IPS-18a (cell line): ENCODE results near the gene FBLN1.
"Not testable (repeated sequence)": the region's sequence is repeated elsewhere in the genome, so short reads cannot be mapped to it uniquely, and the experiment has no call there.

Experiments used
- H3K27ac ChIP-seq: one replicate; pipeline ENCODE4 v1.5.1; 2013; ENCODE audit warnings: low read length
- H3K27me3 ChIP-seq: one replicate; pipeline ENCODE4 v1.6.1; 2013; ENCODE audit warnings: mild to moderate bottlenecking, low read length; ENCODE audit not compliant: control insufficient read depth, insufficient read depth
- H3K36me3 ChIP-seq: one replicate; pipeline ENCODE4 v1.6.1; 2013; ENCODE audit warnings: low read depth, low read length; ENCODE audit not compliant: control insufficient read depth
- H3K4me1 ChIP-seq: one replicate; pipeline ENCODE4 v1.6.1; 2013; ENCODE audit warnings: low read depth, low read length; ENCODE audit not compliant: control insufficient read depth
- H3K4me3 ChIP-seq: one replicate; pipeline ENCODE4 v1.5.1; 2013; ENCODE audit warnings: low read length
- H3K9ac ChIP-seq: one replicate; pipeline ENCODE4 v1.6.1; 2013; ENCODE audit warnings: mild to moderate bottlenecking, low read length, moderate library complexity
- H3K9me3 ChIP-seq: one replicate; pipeline ENCODE4 v1.6.1; 2013; ENCODE audit warnings: low read depth, low read length; ENCODE audit not compliant: control insufficient read depth

FBLN1 gene

GRCh38 chr22:45494306-45494705 is 8.4 kb upstream of the FBLN1 start:
- H3K36me3 ChIP-seq, H3K9me3 ChIP-seq, H3K9ac ChIP-seq, H3K27ac ChIP-seq, H3K27me3 ChIP-seq, H3K4me3 ChIP-seq, H3K4me1 ChIP-seq: not testable (repeated sequence)

- not testable (repeated sequence) for H3K4me3 ChIP-seq, H3K27me3 ChIP-seq
These were observed 7.1 kb upstream of the FBLN1 start for GRCh38 chr22:45495616-45496015.

GRCh38 chr22:45496451-45496941 is 6.2 kb upstream of the FBLN1 start:
- Histone ChIP-seq H3K27me3 (no peaks in the 10 kb centered on the region), H3K27ac (no peak overlapping the region), H3K9ac (no peak overlapping the region), H3K4me3 (no peak overlapping the region), H3K9me3 (no peaks in the 10 kb centered on the region), H3K36me3 (no peaks in the 10 kb centered on the region), H3K4me1 (no peaks in the 10 kb centered on the region)

More at GRCh38 chr22:45495616-45496015, 7.1 kb upstream of the FBLN1 start:
- H3K9ac ChIP-seq, H3K27ac ChIP-seq, H3K4me1 ChIP-seq, H3K36me3 ChIP-seq, H3K9me3 ChIP-seq: not testable (repeated sequence)

GRCh38 chr22:45497351-45498145 is 5.1 kb upstream of the FBLN1 start:
- Histone ChIP-seq H3K27me3 (no peaks in the 10 kb centered on the region), H3K4me3 (no peak overlapping the region), H3K4me1 (peaks cover 5% of the 10 kb centered on the region)

DNA sequence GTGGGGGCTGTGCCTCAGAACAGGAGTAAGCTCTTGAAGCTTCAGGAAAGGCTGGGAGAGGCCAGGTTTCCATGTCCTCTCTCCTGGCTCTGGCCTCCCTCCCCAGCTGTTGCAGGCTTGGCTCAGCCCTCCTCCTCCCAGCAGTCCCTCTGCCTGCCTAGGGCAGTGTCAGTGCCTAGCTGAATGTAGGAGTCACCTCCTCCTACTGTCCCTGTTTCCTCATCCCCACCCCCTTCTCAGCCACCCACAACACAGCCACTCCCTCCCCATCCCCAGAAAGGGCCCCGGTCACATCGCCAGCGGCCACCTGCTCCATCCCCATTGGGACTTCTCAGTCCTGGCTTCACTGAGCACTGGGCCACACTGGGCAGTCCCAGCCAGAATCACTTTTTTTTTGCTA is 2.9 kb upstream of the FBLN1 start:
- Histone ChIP-seq H3K4me1 (peaks cover 8% of the 10 kb centered on the region), H3K36me3 (no peaks in the 10 kb centered on the region), H3K27me3 (no peaks in the 10 kb centered on the region), H3K9me3 (no peaks in the 10 kb centered on the region), H3K4me3 (no peak overlapping the region), H3K9ac (no peak overlapping the region), H3K27ac (no peak overlapping the region)

More at GRCh38 chr22:45497351-45498145, 5.1 kb upstream of the FBLN1 start:
- Histone ChIP-seq H3K36me3 (no peaks in the 10 kb centered on the region), H3K27ac (no peak overlapping the region), H3K9ac (no peak overlapping the region), H3K9me3 (no peaks in the 10 kb centered on the region)

DNA sequence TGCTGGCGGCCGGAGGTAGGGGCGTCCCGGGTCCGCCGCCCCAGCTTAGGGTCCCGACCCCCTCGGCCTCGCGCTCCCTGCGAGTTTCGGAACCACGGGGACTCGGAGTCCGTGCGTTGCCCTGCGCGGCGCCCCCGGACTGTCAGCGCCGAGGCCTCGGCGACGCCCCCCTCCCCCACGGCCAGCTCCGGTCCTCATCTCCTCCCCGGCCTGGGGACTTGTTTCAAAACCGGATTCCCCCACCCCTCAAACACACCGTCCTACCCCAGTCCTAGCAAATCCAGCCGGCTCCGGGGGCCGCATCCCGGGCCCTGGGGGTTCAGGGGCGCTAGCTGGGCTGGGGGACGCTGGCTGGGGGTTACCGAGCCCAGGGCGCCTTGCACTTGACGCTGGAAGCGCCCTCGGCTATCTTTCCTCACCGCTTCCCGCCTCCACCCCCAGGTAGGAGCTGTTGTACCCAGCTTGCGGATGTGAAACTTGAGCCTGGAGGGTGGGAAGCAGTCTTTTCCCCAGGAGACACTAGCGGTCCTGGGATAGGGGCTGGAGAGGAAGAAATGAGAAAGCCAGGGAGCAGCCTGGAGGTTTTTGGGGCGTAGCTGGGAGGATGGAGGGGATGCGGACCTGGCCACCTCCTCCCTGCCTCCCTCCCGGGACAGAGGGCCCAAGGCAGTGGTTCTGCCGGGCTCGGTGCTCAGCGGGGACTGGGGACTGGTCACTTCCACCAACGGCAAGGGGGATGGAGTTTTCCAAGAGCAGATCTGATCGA is 550 bp downstream of the FBLN1 start:
- no peaks in the 10 kb centered on the region for H3K9me3 ChIP-seq
- H3K27ac ChIP-seq: peak overlapping the region; percentile 88
- no peaks in the 10 kb centered on the region for H3K27me3 ChIP-seq
- H3K4me3 ChIP-seq: peak overlapping the region; percentile 94
- peak overlapping the region; percentile 91 for H3K9ac ChIP-seq
- H3K4me1 ChIP-seq: peaks cover 28% of the 10 kb centered on the region
- H3K36me3 ChIP-seq: no peaks in the 10 kb centered on the region

- Histone ChIP-seq H3K27me3 (no peaks in the 10 kb centered on the region), H3K9ac (peak overlapping the region; percentile 91), H3K36me3 (no peaks in the 10 kb centered on the region), H3K27ac (peak overlapping the region; percentile 88), H3K4me3 (peak overlapping the region; percentile 94), H3K4me1 (peaks cover 28% of the 10 kb centered on the region), H3K9me3 (no peaks in the 10 kb centered on the region)
These were observed 1.2 kb downstream of the FBLN1 start for GRCh38 chr22:45503816-45504372.

DNA sequence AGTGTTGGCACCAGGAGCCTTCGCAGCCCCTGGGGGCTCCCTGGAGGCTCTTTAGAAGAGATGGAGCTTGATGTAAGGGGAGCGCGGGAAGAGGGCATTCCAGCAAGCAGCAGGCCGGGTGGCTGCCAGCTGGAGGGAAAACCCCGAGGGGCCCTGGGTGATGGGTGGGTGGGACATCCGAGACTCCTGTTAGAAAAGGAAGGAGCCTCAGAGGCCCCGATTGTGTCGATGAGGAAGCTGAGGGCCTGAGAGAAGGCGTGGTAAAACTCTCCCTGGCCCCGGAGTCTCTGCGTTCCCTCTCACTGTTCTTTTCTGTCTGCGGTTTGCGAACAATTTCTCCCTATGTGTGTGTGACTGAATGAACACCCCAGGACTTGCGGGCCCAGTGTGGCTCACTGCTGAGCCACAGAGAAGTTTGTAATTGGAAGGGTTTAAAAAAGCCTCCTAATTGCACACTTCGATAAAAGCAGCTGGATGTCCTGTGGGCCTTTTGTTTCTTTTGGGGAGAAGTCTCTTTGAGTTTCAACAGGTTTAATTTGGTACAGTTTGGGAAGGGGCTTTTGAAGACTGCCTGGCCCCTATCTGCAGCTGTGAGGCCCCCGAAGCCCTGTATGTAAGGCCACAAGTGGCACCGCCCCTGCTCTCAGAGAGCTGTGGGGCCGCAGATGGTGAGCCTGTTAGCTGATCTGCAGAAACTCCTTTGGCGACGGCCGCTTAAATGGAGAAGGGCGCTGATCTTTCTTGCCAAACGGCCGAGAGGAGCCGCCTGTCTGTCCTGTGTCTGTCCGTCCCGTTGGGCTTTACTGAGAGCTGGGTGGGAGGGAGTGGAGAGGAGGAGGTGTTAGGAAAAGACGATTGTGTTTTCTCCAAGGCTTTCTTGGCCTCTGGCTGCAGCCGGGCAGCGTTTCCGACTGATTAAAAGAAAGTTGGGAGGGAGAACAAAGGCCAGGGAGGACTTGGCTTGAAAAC is 2.0 kb downstream of the FBLN1 start:
- Histone ChIP-seq H3K4me3 (peak overlapping the region; percentile 94), H3K9ac (peak overlapping the region; percentile 91), H3K27ac (peak overlapping the region; percentile 67), H3K9me3 (no peaks in the 10 kb centered on the region), H3K27me3 (no peaks in the 10 kb centered on the region), H3K4me1 (peaks cover 28% of the 10 kb centered on the region), H3K36me3 (no peaks in the 10 kb centered on the region)

GRCh38 chr22:45505991-45506747 is 3.5 kb downstream of the FBLN1 start:
- no peak overlapping the region for H3K4me3 ChIP-seq
- no peaks in the 10 kb centered on the region for H3K9me3 ChIP-seq
- H3K27me3 ChIP-seq: no peaks in the 10 kb centered on the region
- H3K36me3 ChIP-seq: no peaks in the 10 kb centered on the region
- H3K9ac ChIP-seq: no peak overlapping the region
- peaks cover 28% of the 10 kb centered on the region for H3K4me1 ChIP-seq
- H3K27ac ChIP-seq: no peak overlapping the region

GRCh38 chr22:45506816-45507360 is 4.2 kb downstream of the FBLN1 start:
- Histone ChIP-seq H3K4me3 (no peak overlapping the region), H3K4me1 (peaks cover 28% of the 10 kb centered on the region), H3K27ac (no peak overlapping the region), H3K27me3 (no peaks in the 10 kb centered on the region), H3K9ac (no peak overlapping the region), H3K36me3 (no peaks in the 10 kb centered on the region), H3K9me3 (no peaks in the 10 kb centered on the region)
